Osteoblast (primary cell): ENCODE measurements around the gene AMBRA1. TPM values are rescaled to one million over a fixed set of nuclear protein-coding genes. Genes with fewer than 3 reads are reported as not detected.
A peak's percentile ranks its signal among the peaks of the same experiment; 100 is the strongest.

Experiments used
- DNase-seq: peaks from one replicate; pipeline ENCODE4 v3.0.0; 2011; ENCODE audit warnings: low spot score, mixed read lengths; ENCODE audit not compliant: insufficient read length; ENCODE audit errors: missing footprints
- H2AFZ ChIP-seq: 2 replicates; pipeline ENCODE4 v1.6.0; 2011; ENCODE audit warnings: mild to moderate bottlenecking, low read length
- H3K27ac ChIP-seq: 2 replicates; pipeline ENCODE4 v1.5.1; 2011; ENCODE audit warnings: mild to moderate bottlenecking, low read depth, low read length, moderate library complexity
- H3K27me3 ChIP-seq: 2 replicates; pipeline ENCODE4 v1.6.0; 2012; ENCODE audit warnings: mild to moderate bottlenecking, control low read depth, inconsistent platforms, low read length, moderate library complexity; ENCODE audit not compliant: insufficient read depth
- H3K36me3 ChIP-seq: 2 replicates; pipeline ENCODE4 v1.5.1; 2011; ENCODE audit warnings: mild to moderate bottlenecking, low read length, control low read depth, moderate library complexity; ENCODE audit not compliant: insufficient read depth
- H3K4me1 ChIP-seq: 2 replicates; pipeline ENCODE4 v1.5.1; 2011; ENCODE audit warnings: mild to moderate bottlenecking, low read length, control low read depth, moderate library complexity; ENCODE audit not compliant: insufficient read depth
- H3K4me2 ChIP-seq: 2 replicates; pipeline ENCODE4 v1.6.0; 2011; ENCODE audit warnings: mild to moderate bottlenecking, low read length; ENCODE audit not compliant: insufficient read depth
- H3K4me3 ChIP-seq: fragments of 200-600 bp; sonication (generic); 3 replicates; pipeline ENCODE4 v1.5.1; 2012; ENCODE audit warnings: mild to moderate bottlenecking, low read length, inconsistent platforms; ENCODE audit not compliant: insufficient read depth
- H3K79me2 ChIP-seq: 2 replicates; pipeline ENCODE4 v1.6.0; 2012; ENCODE audit warnings: mild to moderate bottlenecking, low read length, control low read depth, inconsistent platforms; ENCODE audit not compliant: insufficient read depth
- H3K9me3 ChIP-seq: 2 replicates; pipeline ENCODE4 v1.5.1; 2011; ENCODE audit warnings: low read depth, low read length, control low read depth
- H4K20me1 ChIP-seq: 2 replicates; pipeline ENCODE4 v1.6.0; 2012; ENCODE audit warnings: mild to moderate bottlenecking, low read length, control low read depth; ENCODE audit not compliant: insufficient read depth
- CTCF ChIP-seq: IDR thresholded peaks from 2 replicates; pipeline ENCODE4 v1.5.1; 2011; ENCODE audit warnings: mild to moderate bottlenecking, low read depth, low read length, moderate library complexity; ENCODE audit errors: extremely low read depth
- total RNA-seq: library from RNA; depleted of rRNA; stranded (reverse); fragments of >200 nt; gene quantifications from 2 replicates; pipeline ENCODE4 v1.2.3, GENCODE V29; 2012

The AMBRA1 gene
- total RNA-seq, 1 donor = 29.7 TPM

GRCh38 chr11:46617134-46617971 lies 23.5 kb upstream of the AMBRA1 start, which contains the start of the genes ATG13 and HARBI1:
Gene ATG13 (plus strand): TSS chr11:46617553. CDS start chr11:46644292, 26,739 bp downstream.
Gene HARBI1 (minus strand): TSS chr11:46617227. CDS start chr11:46616237, 990 bp downstream.
- H3K4me2 ChIP-seq = peak within 1 kb of the TSS; percentile 88
- DNase-seq = peak; percentile 97
- no peaks in the 10 kb centered on the region for H4K20me1 ChIP-seq
- peak within 1 kb of the TSS; percentile 99 for H2AFZ ChIP-seq
- no peaks in the 10 kb centered on the region for H3K27me3 ChIP-seq
- peak within 1 kb of the TSS; percentile 98 for H3K27ac ChIP-seq
- peaks cover 23% of the 10 kb centered on the region for H3K4me1 ChIP-seq
- H3K79me2 ChIP-seq = peaks cover 51% of the 10 kb centered on the region
- no peaks in the 10 kb centered on the region for H3K9me3 ChIP-seq
- H3K36me3 ChIP-seq = no peaks in the 10 kb centered on the region
- TF ChIP-seq CTCF = peak; percentile 80
- H3K4me3 ChIP-seq = peak within 1 kb of the TSS; percentile 97

- TF ChIP-seq CTCF = no peak
These were observed 22.8 kb upstream of the AMBRA1 start for GRCh38 chr11:46616551-46617133.

GRCh38 chr11:46615756-46616155 lies 21.9 kb upstream of the AMBRA1 start:
- H3K27ac ChIP-seq = peak overlapping the region; percentile 98
- no peaks in the 10 kb centered on the region for H3K9me3 ChIP-seq
- H3K4me3 ChIP-seq = no peak overlapping the region
- peaks cover 23% of the 10 kb centered on the region for H3K4me1 ChIP-seq
- H3K27me3 ChIP-seq = no peaks in the 10 kb centered on the region
- peaks cover 46% of the 10 kb centered on the region for H3K79me2 ChIP-seq
- no peak for TF ChIP-seq CTCF
- H3K4me2 ChIP-seq = peak overlapping the region; percentile 88
- no peaks in the 10 kb centered on the region for H3K36me3 ChIP-seq
- no peaks in the 10 kb centered on the region for H4K20me1 ChIP-seq
- no peak for DNase-seq
- H2AFZ ChIP-seq = no peak overlapping the region

More at GRCh38 chr11:46616551-46617133, 22.8 kb upstream of the AMBRA1 start:
- peak overlapping the region; percentile 88 for H3K4me2 ChIP-seq
- H3K4me3 ChIP-seq = peak overlapping the region; percentile 97
- peak overlapping the region; percentile 98 for H3K27ac ChIP-seq
- no peaks in the 10 kb centered on the region for H3K27me3 ChIP-seq
- no peak for DNase-seq
- H3K9me3 ChIP-seq = no peaks in the 10 kb centered on the region
- H4K20me1 ChIP-seq = no peaks in the 10 kb centered on the region
- peak overlapping the region; percentile 99 for H2AFZ ChIP-seq
- H3K79me2 ChIP-seq = peaks cover 51% of the 10 kb centered on the region
- no peaks in the 10 kb centered on the region for H3K36me3 ChIP-seq
- peaks cover 23% of the 10 kb centered on the region for H3K4me1 ChIP-seq

DNA sequence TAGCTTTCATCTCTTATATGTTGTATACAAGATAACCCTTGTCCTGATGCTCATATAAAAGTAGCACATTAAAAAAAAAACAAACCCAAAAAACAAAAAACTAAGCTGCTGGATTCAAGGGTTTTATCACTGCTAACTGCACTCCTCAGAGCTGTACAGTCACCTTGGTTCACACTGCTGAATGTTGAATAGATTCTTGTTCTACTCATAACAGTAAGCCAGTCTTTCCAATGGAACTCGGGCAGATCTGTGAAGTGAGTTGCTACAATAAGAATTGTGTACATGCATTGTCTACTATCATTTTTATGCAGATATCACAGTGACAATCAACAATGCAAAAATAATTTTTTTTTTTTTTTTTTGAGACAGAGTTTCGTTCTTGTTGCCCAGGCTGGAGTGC lies 18.5 kb upstream of the AMBRA1 start:
- H2AFZ ChIP-seq = no peak overlapping the region
- peaks cover 13% of the 10 kb centered on the region for H3K79me2 ChIP-seq
- H3K27ac ChIP-seq = no peak overlapping the region
- H3K4me2 ChIP-seq = no peak overlapping the region
- H3K9me3 ChIP-seq = no peaks in the 10 kb centered on the region
- no peaks in the 10 kb centered on the region for H3K27me3 ChIP-seq
- no peak overlapping the region for H3K4me3 ChIP-seq
- no peak for TF ChIP-seq CTCF
- no peak for DNase-seq
- no peaks in the 10 kb centered on the region for H3K36me3 ChIP-seq
- no peaks in the 10 kb centered on the region for H4K20me1 ChIP-seq
- peaks cover 11% of the 10 kb centered on the region for H3K4me1 ChIP-seq
